GM12874 (cell line): ENCODE data around the gene KRTAP4-8.
"Not testable (repeated sequence)": the region's sequence is repeated elsewhere in the genome, so short reads cannot be mapped to it uniquely, and the experiment has no call there.

Source experiments
- TF ChIP-seq, protein P1 (sequence below): IDR thresholded peaks from 2 replicates; pipeline ENCODE4 v1.5.1; 2011; ENCODE audit warnings: low read depth, mild to moderate bottlenecking, control low read depth, low read length, moderate library complexity; ENCODE audit not compliant: insufficient read depth

The KRTAP4-8 gene

DNA sequence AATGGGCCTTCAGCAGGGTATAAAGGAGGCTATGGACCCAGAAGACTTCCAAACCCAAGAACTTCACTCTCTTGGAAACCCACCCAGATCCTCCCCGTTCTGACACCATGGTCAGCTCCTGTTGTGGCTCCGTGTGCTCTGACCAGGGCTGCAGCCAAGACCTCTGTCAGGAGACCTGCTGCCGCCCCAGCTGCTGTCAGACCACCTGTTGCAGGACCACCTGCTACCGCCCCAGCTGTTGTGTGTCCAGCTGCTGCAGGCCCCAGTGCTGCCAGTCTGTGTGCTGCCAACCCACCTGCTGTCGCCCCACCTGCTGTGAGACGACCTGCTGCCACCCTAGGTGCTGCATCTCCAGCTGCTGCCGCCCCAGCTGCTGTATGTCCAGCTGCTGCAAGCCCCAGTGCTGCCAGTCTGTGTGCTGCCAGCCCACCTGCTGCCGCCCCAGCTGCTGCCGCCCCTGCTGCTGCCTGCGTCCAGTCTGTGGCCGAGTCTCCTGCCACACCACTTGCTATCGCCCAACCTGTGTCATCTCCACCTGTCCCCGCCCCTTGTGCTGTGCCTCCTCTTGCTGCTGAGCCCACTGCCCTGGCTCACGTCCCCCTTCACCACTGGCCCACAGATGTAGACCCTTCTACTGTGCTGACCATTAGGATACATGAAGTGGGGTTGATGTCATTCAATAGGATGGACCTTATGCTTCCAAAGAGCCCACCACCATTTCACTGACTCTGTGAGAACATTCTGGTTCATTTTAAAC, 13.7 kb downstream of the KRTAP4-8 start, which contains the start of gene KRTAP4-7:
Gene KRTAP4-7 (plus strand): TSS at position 51 of the 757 bp plus-strand sequence. CDS start 57 bp downstream, at position 108.
- TF ChIP-seq, protein P1, sequence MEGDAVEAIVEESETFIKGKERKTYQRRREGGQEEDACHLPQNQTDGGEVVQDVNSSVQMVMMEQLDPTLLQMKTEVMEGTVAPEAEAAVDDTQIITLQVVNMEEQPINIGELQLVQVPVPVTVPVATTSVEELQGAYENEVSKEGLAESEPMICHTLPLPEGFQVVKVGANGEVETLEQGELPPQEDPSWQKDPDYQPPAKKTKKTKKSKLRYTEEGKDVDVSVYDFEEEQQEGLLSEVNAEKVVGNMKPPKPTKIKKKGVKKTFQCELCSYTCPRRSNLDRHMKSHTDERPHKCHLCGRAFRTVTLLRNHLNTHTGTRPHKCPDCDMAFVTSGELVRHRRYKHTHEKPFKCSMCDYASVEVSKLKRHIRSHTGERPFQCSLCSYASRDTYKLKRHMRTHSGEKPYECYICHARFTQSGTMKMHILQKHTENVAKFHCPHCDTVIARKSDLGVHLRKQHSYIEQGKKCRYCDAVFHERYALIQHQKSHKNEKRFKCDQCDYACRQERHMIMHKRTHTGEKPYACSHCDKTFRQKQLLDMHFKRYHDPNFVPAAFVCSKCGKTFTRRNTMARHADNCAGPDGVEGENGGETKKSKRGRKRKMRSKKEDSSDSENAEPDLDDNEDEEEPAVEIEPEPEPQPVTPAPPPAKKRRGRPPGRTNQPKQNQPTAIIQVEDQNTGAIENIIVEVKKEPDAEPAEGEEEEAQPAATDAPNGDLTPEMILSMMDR = not testable (repeated sequence)

- TF ChIP-seq, protein P1 = no peak
Measured at GRCh38 chr17:41082626-41083025, 15.3 kb downstream of the KRTAP4-8 start.

DNA sequence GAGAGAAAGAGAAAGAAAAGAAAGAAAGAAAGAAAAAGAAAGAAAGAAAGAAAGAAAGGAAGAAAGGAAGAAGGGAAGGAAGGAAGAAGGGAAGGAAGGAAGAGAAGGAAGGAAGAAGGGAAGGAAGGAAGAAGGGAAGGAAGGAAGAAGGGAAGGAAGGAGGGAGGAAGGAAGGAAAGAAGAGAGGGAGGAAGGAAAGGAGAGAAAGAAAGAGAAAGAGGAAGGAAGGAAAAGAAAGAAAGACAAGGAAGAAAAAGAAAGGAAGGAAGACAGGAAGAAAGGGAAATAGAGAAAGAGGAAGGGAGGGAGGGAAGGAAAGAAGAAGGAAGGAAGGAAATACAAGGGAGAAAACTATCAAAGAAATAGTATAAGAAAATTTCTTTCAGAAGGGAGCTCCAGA, 21.2 kb downstream of the KRTAP4-8 start:
- TF ChIP-seq, protein P1 = no peak

- TF ChIP-seq, protein P1 = no peak
Measured at GRCh38 chr17:41073676-41074075, 24.3 kb downstream of the KRTAP4-8 start.

DNA sequence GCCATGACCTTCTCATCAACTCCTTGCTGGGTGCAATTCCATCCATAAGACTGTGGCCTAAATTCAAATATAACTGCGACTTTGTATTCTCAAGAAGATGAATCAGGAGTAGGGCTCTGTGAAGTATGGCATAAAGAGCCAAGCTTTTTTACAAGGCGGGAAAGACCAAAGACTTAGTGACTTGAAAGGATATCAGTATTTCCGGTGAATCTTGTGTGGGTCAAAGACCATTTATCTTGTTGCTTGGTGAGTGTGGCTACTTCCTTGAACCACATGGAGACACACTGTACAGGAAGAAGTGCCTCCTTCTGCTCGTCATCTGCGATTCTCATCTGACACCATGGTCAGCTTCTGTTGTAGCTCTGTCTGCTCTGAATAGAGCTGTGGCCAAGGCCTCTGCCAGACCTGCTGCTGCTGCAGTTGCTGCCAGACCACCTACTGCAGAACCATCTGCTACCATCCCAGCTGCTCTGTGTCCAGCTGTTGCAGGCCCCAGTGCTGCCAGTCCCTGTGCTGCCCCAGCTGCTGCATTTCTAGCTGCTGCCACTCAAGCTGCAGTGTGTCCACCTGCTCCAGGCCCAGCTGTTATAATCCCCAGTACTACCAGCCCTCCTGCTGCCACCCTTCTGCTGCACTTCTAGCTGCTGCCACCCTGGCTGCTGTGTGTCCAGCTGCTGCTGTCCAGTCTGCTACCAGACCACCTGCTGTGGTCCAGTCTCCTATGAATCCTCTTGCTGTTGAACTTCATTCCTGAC, 26.2 kb downstream of the KRTAP4-8 start:
- TF ChIP-seq, protein P1 = no peak

- TF ChIP-seq, protein P1 = no peak
Measured at GRCh38 chr17:41069031-41069430, 28.9 kb downstream of the KRTAP4-8 start.

DNA sequence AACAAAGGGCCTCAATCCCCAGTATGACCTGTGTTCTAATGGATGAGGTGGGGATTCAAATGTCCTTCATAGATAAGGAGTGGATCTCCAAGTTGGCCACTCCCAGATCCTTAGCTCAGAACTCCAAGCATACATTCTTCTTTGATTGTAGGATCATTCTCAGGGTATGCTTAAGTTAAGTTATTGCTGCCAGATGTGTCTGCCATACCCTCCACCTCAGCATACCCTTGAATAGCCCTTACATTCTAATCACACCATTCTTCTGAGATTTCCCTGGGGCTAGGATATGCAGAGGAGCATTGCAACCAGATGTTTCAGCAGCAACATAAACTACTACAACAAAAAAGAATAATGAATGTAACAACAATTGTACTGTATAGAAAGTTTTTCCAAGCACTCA, 30.7 kb downstream of the KRTAP4-8 start:
- TF ChIP-seq, protein P1 = no peak
